Stimulated activated CD4-positive, alpha-beta T cell treated with anti-CD3 and anti-CD28 coated beads, Interleukin-1b, Interleukin-23, amount 100 ng/mL, for 1 hour (primary cell): ENCODE measurements around the gene PSMD9.

Source experiments
- DNase-seq, 2 donors: peaks; one replicate each; pipeline ENCODE4 v3.0.0-alpha.2; 2020; ENCODE audit warnings: low read depth in 2 of 2

The PSMD9 gene

GRCh38 chr12:121955258-121956237, 67.0 kb downstream of the PSMD9 start:
- no peak for DNase-seq

DNA sequence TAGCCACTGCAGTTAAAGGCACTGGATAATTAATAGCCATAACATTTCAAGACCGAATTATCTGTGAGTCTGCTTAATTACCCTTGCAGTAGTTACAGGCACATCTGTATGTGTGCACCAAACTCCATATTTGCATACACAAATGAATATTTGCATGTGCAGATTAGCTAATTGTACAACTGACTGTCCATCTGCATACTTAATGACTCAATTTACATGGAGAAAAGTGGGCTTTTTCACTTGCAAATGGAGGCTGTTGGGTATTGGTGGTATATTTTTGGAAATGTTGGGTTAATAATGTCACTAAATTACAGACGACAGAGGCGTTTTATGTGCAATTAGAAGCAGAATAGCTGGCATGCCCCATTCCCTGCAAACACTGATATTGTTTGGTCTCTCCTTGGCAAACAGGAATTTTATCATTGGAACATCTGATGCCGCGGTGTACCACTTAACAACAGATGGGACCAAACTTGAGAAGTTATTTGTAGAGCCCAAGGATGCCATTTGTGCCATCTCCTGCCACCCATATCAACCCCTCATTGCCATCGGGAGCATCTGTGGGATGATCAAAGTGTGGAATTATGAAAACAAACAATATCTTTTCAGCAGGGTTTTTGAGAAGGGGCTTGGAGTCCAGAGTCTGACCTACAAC, 69.4 kb downstream of the PSMD9 start:
- DNase-seq: no peak

GRCh38 chr12:121958541-121959240, 70.1 kb downstream of the PSMD9 start:
- DNase-seq: no peak

DNA sequence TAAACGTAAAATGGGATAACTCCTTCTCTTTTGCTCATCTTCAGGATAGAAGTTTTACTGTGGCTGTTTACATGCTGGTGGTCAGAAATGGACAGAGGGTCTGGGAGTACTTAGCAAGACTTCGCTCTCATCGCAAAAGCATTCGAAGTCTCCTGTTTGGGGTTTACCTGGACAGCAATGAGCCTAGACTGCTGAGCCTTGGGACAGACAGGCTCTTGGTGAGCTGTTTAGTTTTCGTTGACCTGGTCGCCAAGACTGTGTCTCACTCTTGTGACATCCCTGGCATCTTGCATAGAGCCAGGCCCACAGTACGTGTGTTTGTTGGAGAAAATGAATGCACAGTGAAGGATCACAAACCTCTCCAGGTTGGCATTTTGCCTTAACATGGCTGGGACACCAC, 72.0 kb downstream of the PSMD9 start:
- no peak for DNase-seq

DNA sequence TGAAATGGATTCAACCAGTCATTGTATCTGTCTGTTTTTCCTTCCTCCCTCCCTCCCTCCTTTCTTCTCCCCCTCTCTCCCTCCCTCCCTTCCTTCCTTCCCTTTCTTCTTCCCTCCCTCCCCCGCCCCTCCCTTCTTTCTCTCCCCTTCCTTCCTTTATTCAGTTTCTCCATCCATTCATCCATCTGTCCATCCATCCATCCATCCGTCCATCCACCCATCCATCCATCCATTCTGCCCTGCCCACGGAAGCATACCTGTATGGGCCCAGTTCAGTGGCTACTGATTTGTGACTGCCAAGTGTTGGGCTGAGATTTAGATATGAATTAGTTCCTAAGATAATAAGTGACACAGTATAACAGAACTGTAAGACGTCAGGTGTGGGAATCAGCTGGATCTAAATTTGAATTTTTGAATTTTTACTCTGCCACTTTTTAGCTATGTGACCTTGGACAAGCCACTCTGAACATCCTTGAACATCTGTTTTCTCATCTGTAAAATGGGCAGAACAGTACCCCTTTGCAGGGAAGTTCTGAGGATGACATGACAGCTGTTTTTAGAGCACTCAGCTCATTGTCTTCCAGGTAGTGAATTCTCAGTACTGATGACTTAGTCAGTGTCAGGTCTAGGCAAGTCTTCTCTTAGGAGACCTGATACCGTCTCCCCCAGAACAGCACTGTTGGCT, 72.7 kb downstream of the PSMD9 start:
- DNase-seq: no peak

DNA sequence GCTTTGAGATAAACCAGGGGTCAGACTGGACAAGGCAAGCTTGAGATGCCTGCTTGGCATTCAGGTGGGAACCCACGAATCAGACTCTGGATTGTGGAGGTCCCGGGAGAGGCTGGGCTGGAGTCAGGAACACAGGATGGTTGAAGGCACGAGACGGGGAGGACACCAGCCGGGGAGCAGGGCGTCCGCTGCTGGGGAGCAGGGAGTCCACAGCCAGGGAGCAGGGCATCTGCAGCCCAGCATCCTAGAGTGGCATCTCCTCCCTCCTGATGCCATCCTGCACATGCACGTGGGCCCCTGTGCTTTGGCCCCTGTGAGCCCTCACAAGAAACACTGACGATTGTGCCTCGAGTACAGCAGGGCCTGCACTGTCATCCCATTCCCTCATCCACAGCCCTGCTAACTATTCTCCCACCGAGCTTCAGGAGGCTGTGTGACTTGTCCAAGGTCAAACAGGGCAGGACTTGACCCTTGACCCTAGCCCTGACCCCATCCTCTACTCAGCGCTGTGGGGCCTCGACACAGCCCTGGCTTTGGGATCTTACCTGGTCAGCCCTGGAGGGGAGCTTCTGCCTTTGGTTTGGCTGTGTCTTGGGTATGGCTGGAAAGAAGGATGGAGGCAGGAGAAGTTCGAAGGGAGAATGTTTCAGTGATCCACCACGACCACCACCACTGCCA, 74.9 kb downstream of the PSMD9 start:
- no peak for DNase-seq

DNA sequence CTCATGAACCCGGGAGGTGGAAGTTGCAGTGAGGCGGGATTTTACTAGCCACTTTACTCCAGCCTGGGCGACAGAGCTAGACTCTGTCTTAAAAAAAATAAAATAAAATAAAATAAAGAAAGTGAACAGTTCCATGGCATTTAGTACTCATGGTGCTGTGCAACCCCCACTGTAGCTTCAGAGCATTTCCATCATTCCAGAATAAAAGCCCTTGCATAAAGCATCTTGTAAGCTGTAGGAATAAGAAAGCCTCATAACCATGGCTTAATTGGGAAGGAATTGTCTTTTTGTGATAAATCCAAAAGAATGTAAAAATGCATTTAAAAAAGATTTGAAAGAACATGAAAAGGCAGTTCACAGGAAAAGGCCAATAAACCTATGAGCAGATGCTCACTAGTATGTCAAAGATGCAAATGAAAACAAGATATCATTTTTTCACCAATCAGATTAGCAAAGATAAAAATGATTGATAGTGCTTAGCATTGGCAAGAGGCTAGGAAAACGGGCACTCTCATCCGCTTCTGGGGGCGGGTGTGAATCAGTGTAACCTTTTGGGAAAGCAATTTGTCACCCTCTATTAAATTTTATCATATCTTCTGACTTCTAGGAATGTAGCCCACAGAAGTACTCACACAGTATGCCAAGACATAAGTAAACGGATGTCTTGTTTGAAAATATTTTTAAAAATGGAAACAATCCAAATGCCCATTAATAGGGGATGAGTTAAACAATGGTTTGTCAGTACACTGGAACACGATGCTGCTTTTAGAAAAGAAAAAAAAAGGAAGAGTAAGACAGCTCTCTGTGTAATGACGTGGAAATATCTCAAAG, 76.4 kb downstream of the PSMD9 start:
- DNase-seq: no peak

- DNase-seq: no peak
These were observed 78.4 kb downstream of the PSMD9 start for GRCh38 chr12:121966959-121967358.
